Nucleus accumbens (tissue), 56 donors: ENCODE results near the gene GRM4.

Experiments
- DNase-seq, 56 donors: peaks; one replicate each; lab custom pipeline; 2025; lab: John Stamatoyannopoulos, UW

Gene GRM4

GRCh38 chr6:33974471-33974870 lies 171.4 kb downstream of the GRM4 start:
- no peak for DNase-seq

- DNase-seq: no peak
These were observed 171.9 kb downstream of the GRM4 start for GRCh38 chr6:33974030-33974429.

GRCh38 chr6:33971580-33971979 lies 174.3 kb downstream of the GRM4 start:
- DNase-seq: no peak
